SU-DHL-6 (cell line): ENCODE measurements around the gene KIR3DL3.

ENCODE experiments used
- EZH2phosphoT487 ChIP-seq: fragments of 200-600 bp; sonication (generic), shearing (Covaris generic); conservative IDR thresholded peaks from 2 replicates; pipeline ENCODE4 v1.6.1; 2018; ENCODE audit warnings: mild to moderate bottlenecking, antibody characterized with exemption, low read length, moderate library complexity, mixed read lengths
- TF ChIP-seq, protein P1 (sequence below): fragments of 200-600 bp; sonication (generic); IDR thresholded peaks from one replicate; pipeline ENCODE4 v1.5.1; 2017; ENCODE audit warnings: antibody characterized with exemption, mild to moderate bottlenecking, low read length, moderate library complexity; ENCODE audit not compliant: insufficient read depth, poor library complexity, severe bottlenecking

- TF ChIP-seq, protein P1, sequence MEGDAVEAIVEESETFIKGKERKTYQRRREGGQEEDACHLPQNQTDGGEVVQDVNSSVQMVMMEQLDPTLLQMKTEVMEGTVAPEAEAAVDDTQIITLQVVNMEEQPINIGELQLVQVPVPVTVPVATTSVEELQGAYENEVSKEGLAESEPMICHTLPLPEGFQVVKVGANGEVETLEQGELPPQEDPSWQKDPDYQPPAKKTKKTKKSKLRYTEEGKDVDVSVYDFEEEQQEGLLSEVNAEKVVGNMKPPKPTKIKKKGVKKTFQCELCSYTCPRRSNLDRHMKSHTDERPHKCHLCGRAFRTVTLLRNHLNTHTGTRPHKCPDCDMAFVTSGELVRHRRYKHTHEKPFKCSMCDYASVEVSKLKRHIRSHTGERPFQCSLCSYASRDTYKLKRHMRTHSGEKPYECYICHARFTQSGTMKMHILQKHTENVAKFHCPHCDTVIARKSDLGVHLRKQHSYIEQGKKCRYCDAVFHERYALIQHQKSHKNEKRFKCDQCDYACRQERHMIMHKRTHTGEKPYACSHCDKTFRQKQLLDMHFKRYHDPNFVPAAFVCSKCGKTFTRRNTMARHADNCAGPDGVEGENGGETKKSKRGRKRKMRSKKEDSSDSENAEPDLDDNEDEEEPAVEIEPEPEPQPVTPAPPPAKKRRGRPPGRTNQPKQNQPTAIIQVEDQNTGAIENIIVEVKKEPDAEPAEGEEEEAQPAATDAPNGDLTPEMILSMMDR, result no peak
- no peak for TF ChIP-seq EZH2phosphoT487
Measured at GRCh38 chr19:54682306-54682856, 41.9 kb upstream of the KIR3DL3 start.
